ENCODE measurements around the gene METTL6.
"Not testable (repeated sequence)": the region's sequence is repeated elsewhere in the genome, so short reads cannot be mapped to it uniquely, and the experiment has no call there.

METTL6 gene

GRCh38 chr3:15399970-15400369 lies 27.4 kb downstream of the METTL6 start:
- no peak overlapping the region for H3K4me3 Mint-ChIP-seq
- no peaks in the 10 kb centered on the region for H3K27me3 Mint-ChIP-seq
- peaks cover 23% of the 10 kb centered on the region for H3K4me1 Mint-ChIP-seq
- H3K27ac Mint-ChIP-seq: no peak overlapping the region
- peaks cover 12% of the 10 kb centered on the region for H3K36me3 Mint-ChIP-seq
- no peaks in the 10 kb centered on the region for H3K9me3 Mint-ChIP-seq
- ATAC-seq: no peak

- H3K27me3 Mint-ChIP-seq, H3K4me3 Mint-ChIP-seq, H3K9me3 Mint-ChIP-seq, H3K27ac Mint-ChIP-seq, ATAC-seq: not testable (repeated sequence)
- Mint-ChIP-seq H3K36me3 (peaks cover 12% of the 10 kb centered on the region), H3K4me1 (peaks cover 19% of the 10 kb centered on the region)
These were observed 28.6 kb downstream of the METTL6 start for GRCh38 chr3:15398731-15399133.

- not testable (repeated sequence) for H3K27me3 Mint-ChIP-seq, H3K27ac Mint-ChIP-seq, H3K9me3 Mint-ChIP-seq, ATAC-seq, H3K4me3 Mint-ChIP-seq
- Mint-ChIP-seq H3K36me3 (peaks cover 12% of the 10 kb centered on the region), H3K4me1 (peaks cover 27% of the 10 kb centered on the region)
These were observed 34.1 kb downstream of the METTL6 start for GRCh38 chr3:15393252-15393651.

- Mint-ChIP-seq H3K27ac (peak overlapping the region; percentile 65), H3K36me3 (peaks cover 5% of the 10 kb centered on the region), H3K4me1 (peaks cover 46% of the 10 kb centered on the region), H3K27me3 (no peaks in the 10 kb centered on the region), H3K9me3 (peaks cover 2% of the 10 kb centered on the region), H3K4me3 (no peak overlapping the region)
- ATAC-seq: no peak
These were observed 36.3 kb downstream of the METTL6 start for GRCh38 chr3:15391007-15391406.

GRCh38 chr3:15390460-15390859 lies 36.9 kb downstream of the METTL6 start:
- H3K27me3 Mint-ChIP-seq: no peaks in the 10 kb centered on the region
- ATAC-seq: no peak
- H3K4me3 Mint-ChIP-seq: no peak overlapping the region
- peak overlapping the region; percentile 65 for H3K27ac Mint-ChIP-seq
- H3K4me1 Mint-ChIP-seq: peaks cover 49% of the 10 kb centered on the region
- peaks cover 5% of the 10 kb centered on the region for H3K9me3 Mint-ChIP-seq
- peaks cover 4% of the 10 kb centered on the region for H3K36me3 Mint-ChIP-seq

GRCh38 chr3:15388335-15388734 lies 39.0 kb downstream of the METTL6 start:
- not testable (repeated sequence) for H3K27me3 Mint-ChIP-seq

GRCh38 chr3:15387735-15388134 lies 39.6 kb downstream of the METTL6 start:
- ATAC-seq: peak; percentile 44
- peak overlapping the region; percentile 57 for H3K27ac Mint-ChIP-seq
- H3K9me3 Mint-ChIP-seq: peaks cover 5% of the 10 kb centered on the region
- H3K27me3 Mint-ChIP-seq: no peaks in the 10 kb centered on the region
- peaks cover 4% of the 10 kb centered on the region for H3K36me3 Mint-ChIP-seq
- no peak overlapping the region for H3K4me3 Mint-ChIP-seq
- H3K4me1 Mint-ChIP-seq: peaks cover 67% of the 10 kb centered on the region

More at GRCh38 chr3:15388335-15388734, 39.0 kb downstream of the METTL6 start:
- Mint-ChIP-seq H3K27ac (peak overlapping the region; percentile 57), H3K4me1 (peaks cover 68% of the 10 kb centered on the region)
- H3K36me3 Mint-ChIP-seq, H3K9me3 Mint-ChIP-seq, H3K4me3 Mint-ChIP-seq, ATAC-seq: not testable (repeated sequence)

GRCh38 chr3:15387171-15387581 lies 40.2 kb downstream of the METTL6 start:
- Mint-ChIP-seq H3K4me3 (no peak overlapping the region), H3K27me3 (no peaks in the 10 kb centered on the region), H3K27ac (peak overlapping the region; percentile 57), H3K9me3 (peaks cover 5% of the 10 kb centered on the region), H3K4me1 (peaks cover 72% of the 10 kb centered on the region), H3K36me3 (peaks cover 4% of the 10 kb centered on the region)
- ATAC-seq: no peak

- H3K27me3 Mint-ChIP-seq, ATAC-seq, H3K9me3 Mint-ChIP-seq, H3K36me3 Mint-ChIP-seq, H3K4me3 Mint-ChIP-seq: not testable (repeated sequence)
- H3K4me1 Mint-ChIP-seq: peaks cover 76% of the 10 kb centered on the region
- H3K27ac Mint-ChIP-seq: peak overlapping the region; percentile 82
These were observed 40.7 kb downstream of the METTL6 start for GRCh38 chr3:15386654-15386955.

GRCh38 chr3:15385901-15386653 lies 41.3 kb downstream of the METTL6 start:
- peaks cover 76% of the 10 kb centered on the region for H3K4me1 Mint-ChIP-seq
- no peaks in the 10 kb centered on the region for H3K27me3 Mint-ChIP-seq
- peaks cover 4% of the 10 kb centered on the region for H3K36me3 Mint-ChIP-seq
- H3K4me3 Mint-ChIP-seq: no peak overlapping the region
- ATAC-seq: no peak
- peak overlapping the region; percentile 82 for H3K27ac Mint-ChIP-seq
- H3K9me3 Mint-ChIP-seq: peaks cover 5% of the 10 kb centered on the region

- peaks cover 68% of the 10 kb centered on the region for H3K4me1 Mint-ChIP-seq
- H3K4me3 Mint-ChIP-seq: peak overlapping the region; percentile 18
- H3K36me3 Mint-ChIP-seq, H3K9me3 Mint-ChIP-seq, H3K27me3 Mint-ChIP-seq: not testable (repeated sequence)
- H3K27ac Mint-ChIP-seq: peak overlapping the region; percentile 82
- ATAC-seq: peak; percentile 11
These were observed 42.1 kb downstream of the METTL6 start for GRCh38 chr3:15385238-15385695.

GRCh38 chr3:15384510-15385237 lies 42.7 kb downstream of the METTL6 start:
- H3K9me3 Mint-ChIP-seq: peaks cover 5% of the 10 kb centered on the region
- peak; percentile 96 for ATAC-seq
- H3K4me1 Mint-ChIP-seq: peaks cover 63% of the 10 kb centered on the region
- peak overlapping the region; percentile 18 for H3K4me3 Mint-ChIP-seq
- H3K36me3 Mint-ChIP-seq: peaks cover 4% of the 10 kb centered on the region
- peak overlapping the region; percentile 82 for H3K27ac Mint-ChIP-seq
- no peaks in the 10 kb centered on the region for H3K27me3 Mint-ChIP-seq

GRCh38 chr3:15382405-15382923 lies 44.9 kb downstream of the METTL6 start:
- Mint-ChIP-seq H3K4me3 (no peak overlapping the region), H3K4me1 (peaks cover 64% of the 10 kb centered on the region), H3K27ac (peak overlapping the region; percentile 23), H3K36me3 (peaks cover 4% of the 10 kb centered on the region), H3K27me3 (no peaks in the 10 kb centered on the region), H3K9me3 (peaks cover 5% of the 10 kb centered on the region)
- ATAC-seq: no peak

GRCh38 chr3:15380980-15381890 lies 46.1 kb downstream of the METTL6 start:
- ATAC-seq: no peak
- no peak overlapping the region for H3K4me3 Mint-ChIP-seq
- H3K4me1 Mint-ChIP-seq: peaks cover 53% of the 10 kb centered on the region
- peaks cover 5% of the 10 kb centered on the region for H3K9me3 Mint-ChIP-seq
- no peaks in the 10 kb centered on the region for H3K27me3 Mint-ChIP-seq
- peaks cover 4% of the 10 kb centered on the region for H3K36me3 Mint-ChIP-seq
- H3K27ac Mint-ChIP-seq: peak overlapping the region; percentile 40

Measured in stimulated activated memory B cell treated with anti-CD40 and anti-IgM and Interleukin-4, amounts not matched to agents 10 μg/mL and 1 μg/mL and 100 μg/mL, for 72 hours (primary cell).